K562 (cell line): ENCODE measurements around the gene OR52R1. TPM values are rescaled to one million over a fixed set of nuclear protein-coding genes. Genes with fewer than 3 reads are reported as not detected.

ENCODE experiments used
- ATAC-seq: fragments of 200-7000 bp; cut with Tn5 transposase; 3 replicates; pipeline ENCODE4 v1.9.1; 2020; ENCODE audit warnings: moderate library complexity
- BruUV-seq: library from RNA; stranded (reverse); fragments of 400-500 nt; replicated peaks from 2 replicates; lab custom pipeline; 2021; lab: Mats Ljungman, UMichigan
- CTCF ChIA-PET: fragments of 300-600 bp; formaldehyde crosslinking; extraction: SDS; loops from one replicate; lab custom pipeline; 2021; ENCODE audit warnings: low intra/inter-chr PET ratio; lab: Yijun Ruan, JAX
- POLR2A ChIA-PET: fragments of 300-600, 350-650 bp; sonication (Branson Sonifier 250); formaldehyde crosslinking; extraction: SDS; loops from one replicate; lab custom pipeline; 2021; ENCODE audit warnings: antibody characterized with exemption, inconsistent platforms; lab: Yijun Ruan, JAX
- DNase-seq, 4 experiments: peaks; one replicate each; pipeline versions ENCODE4 v3.0.0 to v3.0.0-alpha.2; 2011 to 2018; ENCODE audit warnings: low spot score in 3 of 4, mixed read lengths in 3 of 4; ENCODE audit errors: extremely low read depth in 1 of 4
- FAIRE-seq: peaks from 2 replicates; lab custom pipeline; 2011; peaks lifted over from hg19 to GRCh38; lab: Jason Lieb, UNC
- H2AFZ ChIP-seq: 2 replicates; pipeline ENCODE4 v1.6.0; 2011; ENCODE audit warnings: low read depth, low read length, control low read depth, inconsistent platforms
- H3K27ac ChIP-seq: fragments of 200-600 bp; 3 replicates; pipeline ENCODE4 v1.8.0; 2011; ENCODE audit warnings: low read depth, mild to moderate bottlenecking, control low read depth, inconsistent platforms, low read length, moderate library complexity, mixed read lengths; ENCODE audit errors: extremely low read depth
- H3K27me3 ChIP-seq, 2 experiments: fragments of 300-600 bp in 1 of 2; 2 replicates in 1 of 2; 3 replicates in 1 of 2; pipeline versions ENCODE4 v1.6.0 to v1.8.0; 2011; ENCODE audit warnings: inconsistent platforms in 2 of 2, low read length in 2 of 2, mild to moderate bottlenecking in 1 of 2, mixed read lengths in 1 of 2, moderate library complexity in 1 of 2; ENCODE audit not compliant: control insufficient read depth in 2 of 2, insufficient read depth in 2 of 2
- H3K36me3 ChIP-seq: fragments of 300-600 bp; 3 replicates; pipeline ENCODE4 v1.8.0; 2011; ENCODE audit warnings: mild to moderate bottlenecking, low read length, inconsistent platforms; ENCODE audit not compliant: control insufficient read depth, insufficient read depth
- H3K4me1 ChIP-seq, 2 experiments: fragments of 200-600 bp in 1 of 2; replicated peaks in 1 of 2; 2 replicates in 1 of 2; 3 replicates in 1 of 2; pipeline versions ENCODE4 v1.5.1 to v1.8.0; 2011; ENCODE audit warnings: inconsistent platforms in 2 of 2, low read length in 2 of 2, mild to moderate bottlenecking in 1 of 2, mixed read lengths in 1 of 2, moderate library complexity in 1 of 2; ENCODE audit not compliant: control insufficient read depth in 2 of 2, insufficient read depth in 2 of 2
- H3K4me2 ChIP-seq: 2 replicates; pipeline ENCODE4 v1.6.1; 2011; ENCODE audit warnings: low read length, control low read depth, inconsistent platforms, mixed read lengths; ENCODE audit not compliant: insufficient read depth
- H3K4me3 ChIP-seq: fragments of 200-600 bp; sonication (generic), shearing (Covaris generic); 2 replicates; pipeline ENCODE4 v1.5.1; 2016; ENCODE audit warnings: control low read depth, inconsistent platforms
- H3K79me2 ChIP-seq: fragments of 200-600 bp; 3 replicates; pipeline ENCODE4 v1.8.0; 2011; ENCODE audit warnings: low read length, inconsistent platforms; ENCODE audit not compliant: control insufficient read depth, insufficient read depth
- H3K9ac ChIP-seq, 2 experiments: 2 replicates each; pipeline versions ENCODE4 v1.6.0 to v1.6.1; 2011; ENCODE audit warnings: low read depth in 2 of 2, low read length in 2 of 2, control low read depth in 1 of 2, inconsistent platforms in 1 of 2, mild to moderate bottlenecking in 1 of 2, mixed read lengths in 1 of 2; ENCODE audit not compliant: insufficient read depth in 1 of 2
- H3K9me1 ChIP-seq: one replicate; pipeline ENCODE4 v1.6.0; 2011; ENCODE audit warnings: inconsistent platforms, mild to moderate bottlenecking, low read length, moderate library complexity; ENCODE audit not compliant: control insufficient read depth, insufficient read depth
- H3K9me3 ChIP-seq: replicated peaks from 2 replicates; pipeline ENCODE4 v1.5.1; 2011; ENCODE audit warnings: low read depth, low read length, inconsistent platforms; ENCODE audit not compliant: control insufficient read depth, insufficient read depth
- H4K20me1 ChIP-seq: replicated peaks from 2 replicates; pipeline ENCODE4 v1.6.1; 2011; ENCODE audit warnings: low read length, inconsistent platforms, mixed read lengths; ENCODE audit not compliant: control insufficient read depth, insufficient read depth
- CEBPG ChIP-seq, 3 experiments: fragments of 200-800 bp in 1 of 3; sonication (Bioruptor generic) in 1 of 3; sonication (generic) in 1 of 3; formaldehyde crosslinking in 1 of 3; IDR thresholded peaks in 2 of 3; conservative IDR thresholded peaks in 1 of 3; 2 replicates each; pipeline versions ENCODE4 v1.6.1 to v1.8.0; 2016 to 2022; ENCODE audit warnings: missing compliant biosample characterization in 2 of 3, missing genetic modification characterization in 2 of 3, mild to moderate bottlenecking in 1 of 3, missing genetic modification reagents in 1 of 3
- EP300 ChIP-seq: IDR thresholded peaks from 2 replicates; pipeline ENCODE4 v1.6.1; 2012; ENCODE audit warnings: low read length, improper control_type of control experiment
- HDAC8 ChIP-seq: fragments of 450-650 bp; IDR thresholded peaks from 2 replicates; pipeline ENCODE4 v1.6.1; 2016; ENCODE audit warnings: mild to moderate bottlenecking, missing genetic modification characterization, moderate library complexity, missing compliant biosample characterization
- POLR2B ChIP-seq: fragments of 450-650 bp; IDR thresholded peaks from 2 replicates; pipeline ENCODE4 v1.6.1; 2018; ENCODE audit warnings: low read depth; ENCODE audit not compliant: partially characterized antibody
- RBM22 ChIP-seq: fragments of 200-400 bp; formaldehyde crosslinking; IDR thresholded peaks from 2 replicates; pipeline ENCODE4 v1.6.1; 2018; ENCODE audit warnings: low read length, low read depth; ENCODE audit not compliant: poor library complexity, severe bottlenecking
- SMARCA5 ChIP-seq: fragments of 450-650 bp; IDR thresholded peaks from 2 replicates; pipeline ENCODE4 v1.6.1; 2016
- ZFP91 ChIP-seq: sonication (generic); formaldehyde crosslinking; IDR thresholded peaks from 2 replicates; pipeline ENCODE4 v1.8.0; 2022; ENCODE audit warnings: mild to moderate bottlenecking, missing genetic modification reagents
- ZNF717 ChIP-seq: fragments of 250-450 bp; sonication (Bioruptor Pico); IDR thresholded peaks from 2 replicates; pipeline ENCODE4 v1.5.0; 2021
- WGBS: fragments of 100-300 bp; shearing (Covaris generic); methylation state at CpG from one replicate; pipeline ENCODE4 v1.1.6; 2016; ENCODE audit warnings: low coverage, mixed read lengths; ENCODE audit not compliant: insufficient coverage; ENCODE audit errors: missing lambda C conversion rate; 5-methylcytosine and 5-hydroxymethylcytosine counted together
- in situ Hi-C: fragments of 300-500 bp; cut with MboI; formaldehyde crosslinking; loops from 4 replicates; pipeline ENCODE4 v1.15.0; 2018; ENCODE audit warnings: inconsistent platforms, mixed read lengths
- intact Hi-C: fragments of 100-400 bp; cut with micrococcal nuclease; formaldehyde crosslinking; loops from 2 replicates; pipeline ENCODE4 v1.14.2; 2022
- polyA plus RNA-seq, 8 experiments: library from polyadenylated mRNA; depleted of rRNA in 4 of 8; stranded (reverse) in 5 of 8; unstranded in 3 of 8; fragments of >200 nt; fragmentation: Nextera tagmentation in 2 of 8; fragmentation: Illumina TruSeq in 1 of 8; extraction: Ambion mirVana in 2 of 8; extraction: Trizol in 1 of 8; gene quantifications; 2 replicates each; pipeline versions ENCODE4 v1.2.1 to v1.2.3, GENCODE V29; 2011 to 2014; ENCODE audit warnings: inconsistent platforms in 1 of 8, missing spikeins in 1 of 8
- total RNA-seq, 7 experiments: library from RNA; depleted of rRNA in 6 of 7; stranded (reverse); fragments of >200 nt in 6 of 7; fragmentation: Illumina TruSeq in 2 of 7; extraction: Trizol in 2 of 7; gene quantifications; 2 replicates each; pipeline versions ENCODE4 v1.2.1 to v1.2.3, GENCODE V29; 2011 to 2021; ENCODE audit warnings: low replicate concordance in 1 of 7
- TF ChIP-seq, protein P1 (sequence below): fragments of 450-650 bp; formaldehyde crosslinking; IDR thresholded peaks from 2 replicates; pipeline ENCODE4 v1.4.0; 2020; ENCODE audit warnings: mild to moderate bottlenecking

The OR52R1 gene
- total and polyA plus RNA-seq, 9 of the 15 experiments (the other 6 are each of a cell fraction or from before 2014, with no cell fraction given) = not detected

DNA sequence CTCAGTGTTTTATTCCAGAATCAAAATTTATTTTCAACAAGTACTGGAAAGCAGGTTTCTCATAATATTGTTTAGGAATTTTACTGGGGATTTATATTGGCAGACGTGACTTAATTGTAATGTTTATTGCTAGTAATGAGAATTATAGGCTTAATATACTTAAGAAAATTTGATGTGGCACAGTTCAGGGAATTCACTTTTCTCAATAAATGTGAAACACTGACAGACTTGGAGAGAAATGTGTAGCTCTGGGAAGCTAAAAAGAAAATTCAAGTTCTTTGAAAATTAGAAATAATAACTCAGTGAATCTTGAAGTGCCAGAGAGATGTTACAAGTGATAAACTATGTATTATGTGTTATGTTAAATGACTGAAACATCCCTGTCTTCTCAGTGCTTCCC, 16.8 kb upstream of the OR52R1 start, which contains the start of gene OR51F2:
Gene OR51F2, plus strand, starts transcription at position 301 of the 400 bp plus-strand sequence. CDS start 101 bp downstream, outside the sequence.
- in situ Hi-C loops = no loop called here
- WGBS = 0% methylated on average over 1 of the region's 1 CpG
- CTCF ChIA-PET = no interaction called here

More for the DNA sequence above, 16.8 kb upstream of the OR52R1 start, which contains the start of gene OR51F2:
- H2AFZ ChIP-seq = no peak within 1 kb of the TSS
- H3K4me2 ChIP-seq = no peak within 1 kb of the TSS
- BruUV-seq = no TSS peak
- intact Hi-C loops = no loop called here
- no peaks in the 10 kb centered on the region for H3K36me3 ChIP-seq
- no peaks in the 10 kb centered on the region for H3K9me1 ChIP-seq
- FAIRE-seq = no peak
- no peak within 1 kb of the TSS for H3K27ac ChIP-seq
- DNase-seq = no peak
- no peak for ATAC-seq
- H3K4me3 ChIP-seq = no peak within 1 kb of the TSS
- H3K4me1 ChIP-seq = no peaks in the 10 kb centered on the region
- POLR2A ChIA-PET = no interaction called here
- no peak for TF ChIP-seq SMARCA5
- TF ChIP-seq EP300 = no peak
- no peak for TF ChIP-seq POLR2B
- no peak for TF ChIP-seq RBM22
- TF ChIP-seq, protein P1, sequence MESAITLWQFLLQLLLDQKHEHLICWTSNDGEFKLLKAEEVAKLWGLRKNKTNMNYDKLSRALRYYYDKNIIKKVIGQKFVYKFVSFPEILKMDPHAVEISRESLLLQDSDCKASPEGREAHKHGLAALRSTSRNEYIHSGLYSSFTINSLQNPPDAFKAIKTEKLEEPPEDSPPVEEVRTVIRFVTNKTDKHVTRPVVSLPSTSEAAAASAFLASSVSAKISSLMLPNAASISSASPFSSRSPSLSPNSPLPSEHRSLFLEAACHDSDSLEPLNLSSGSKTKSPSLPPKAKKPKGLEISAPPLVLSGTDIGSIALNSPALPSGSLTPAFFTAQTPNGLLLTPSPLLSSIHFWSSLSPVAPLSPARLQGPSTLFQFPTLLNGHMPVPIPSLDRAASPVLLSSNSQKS = no peak
- no peak for TF ChIP-seq ZFP91 (CRISPR knock-in tag)
- no peak for TF ChIP-seq CEBPG (CRISPR knock-in tag; IDR thresholded peaks at IDR 0.05)
- no peak for TF ChIP-seq CEBPG (tag; conservative IDR thresholded peaks at IDR 0.05 in 1 of 2, IDR thresholded peaks at IDR 0.05 in 1 of 2)
- no peak for TF ChIP-seq ZNF717 (CRISPR knock-in tag)
- TF ChIP-seq HDAC8 (tag) = no peak
- H4K20me1 ChIP-seq = no peaks in the 10 kb centered on the region
- peaks cover 0 to 6% of the 10 kb centered on the region in 2 experiments; a peak in 2 of 5 replicates for H3K27me3 ChIP-seq
- H3K9me3 ChIP-seq = no peaks in the 10 kb centered on the region
- no peaks in the 10 kb centered on the region for H3K79me2 ChIP-seq
- H3K9ac ChIP-seq = no peak within 1 kb of the TSS
